HepG2 (cell line): ENCODE data around the gene SLC34A3. TPM values are rescaled to one million over a fixed set of nuclear protein-coding genes. Genes with fewer than 3 reads are reported as not detected.

Source experiments
- ATAC-seq: fragments of 200-7000 bp; cut with Tn5 transposase; 3 replicates; pipeline ENCODE4 v1.9.1; 2020; ENCODE audit warnings: mild to moderate bottlenecking, moderate library complexity
- BruUV-seq: library from RNA; stranded (reverse); fragments of 400-500 nt; replicated peaks from 2 replicates; lab custom pipeline; 2021; lab: Mats Ljungman, UMichigan
- CTCF ChIA-PET: fragments of 300-600 bp; formaldehyde crosslinking; extraction: SDS; loops from one replicate; lab custom pipeline; 2021; ENCODE audit warnings: low total read pairs, inconsistent platforms, low intra/inter-chr PET ratio; lab: Yijun Ruan, JAX
- POLR2A ChIA-PET: fragments of 350-600 bp; sonication (Branson Sonifier 250); formaldehyde crosslinking; loops from one replicate; lab custom pipeline; 2020; ENCODE audit warnings: antibody characterized with exemption, inconsistent platforms; lab: Yijun Ruan, JAX
- DNase-seq: peaks from one replicate; pipeline ENCODE4 v3.0.0-alpha.2; 2015; ENCODE audit warnings: low spot score
- FAIRE-seq: peaks from 3 replicates; lab custom pipeline; 2011; peaks lifted over from hg19 to GRCh38; lab: Jason Lieb, UNC
- H2AFZ ChIP-seq: one replicate; pipeline ENCODE4 v1.6.1; 2011; ENCODE audit warnings: low read length, inconsistent platforms
- H3K27ac ChIP-seq: fragments of 300-600 bp; 3 replicates; pipeline ENCODE4 v1.8.0; 2011; ENCODE audit warnings: mixed run types, mild to moderate bottlenecking, mixed read lengths, low read length, inconsistent platforms; ENCODE audit not compliant: insufficient read depth; ENCODE audit errors: extremely low read length
- H3K27me3 ChIP-seq, 2 experiments: fragments of 200-600 bp in 1 of 2; 2 replicates in 1 of 2; 3 replicates in 1 of 2; pipeline versions ENCODE4 v1.6.0 to v1.8.0; 2011; ENCODE audit warnings: low read length in 2 of 2, mild to moderate bottlenecking in 2 of 2, moderate library complexity in 2 of 2, inconsistent platforms in 1 of 2; ENCODE audit not compliant: insufficient read depth in 2 of 2, control insufficient read depth in 1 of 2
- H3K36me3 ChIP-seq, 2 experiments: fragments of 200-600 bp in 1 of 2; replicated peaks in 1 of 2; 2 replicates in 1 of 2; 3 replicates in 1 of 2; pipeline versions ENCODE4 v1.5.1 to v1.8.0; 2011; ENCODE audit warnings: low read length in 2 of 2, inconsistent platforms in 1 of 2; ENCODE audit not compliant: insufficient read depth in 2 of 2, control insufficient read depth in 1 of 2
- H3K4me1 ChIP-seq: 2 replicates; pipeline ENCODE4 v1.5.1; 2012; ENCODE audit warnings: low read length, inconsistent platforms; ENCODE audit not compliant: insufficient read depth
- H3K4me2 ChIP-seq: 2 replicates; pipeline ENCODE4 v1.6.0; 2011; ENCODE audit warnings: low read depth, low read length, inconsistent platforms
- H3K4me3 ChIP-seq, 3 experiments: fragments of 200-600 bp in 1 of 3; sonication (generic), shearing (Covaris generic) in 1 of 3; replicated peaks in 1 of 3; 2 replicates each; pipeline ENCODE4 v1.5.1; 2011 to 2016; ENCODE audit warnings: low read length in 3 of 3, inconsistent platforms in 2 of 3, low read depth in 2 of 3, mild to moderate bottlenecking in 2 of 3, control low read depth in 1 of 3, mixed read lengths in 1 of 3; ENCODE audit not compliant: insufficient read depth in 1 of 3
- H3K79me2 ChIP-seq: one replicate; pipeline ENCODE4 v1.6.1; 2011; ENCODE audit warnings: low read length, inconsistent platforms; ENCODE audit not compliant: insufficient read depth
- H3K9ac ChIP-seq: 2 replicates; pipeline ENCODE4 v1.6.0; 2011; ENCODE audit warnings: mild to moderate bottlenecking, low read depth, low read length, inconsistent platforms; ENCODE audit not compliant: insufficient read depth
- H3K9me3 ChIP-seq: 2 replicates; pipeline ENCODE4 v1.5.1; 2012; ENCODE audit warnings: mild to moderate bottlenecking, low read length
- H4K20me1 ChIP-seq: 2 replicates; pipeline ENCODE4 v1.6.0; 2011; ENCODE audit warnings: inconsistent platforms, mild to moderate bottlenecking, low read length, moderate library complexity; ENCODE audit not compliant: insufficient read depth
- MEF2D ChIP-seq: sonication (generic); formaldehyde crosslinking; IDR thresholded peaks from 2 replicates; pipeline ENCODE4 v1.5.1; 2020; ENCODE audit warnings: mild to moderate bottlenecking, missing genetic modification reagents
- MXD1 ChIP-seq: sonication (generic); formaldehyde crosslinking; IDR thresholded peaks from 2 replicates; pipeline ENCODE4 v1.4.0; 2020; ENCODE audit warnings: mild to moderate bottlenecking, missing genetic modification reagents
- NONO ChIP-seq, 2 experiments: fragments of 450-650 bp in 1 of 2; sonication (generic) in 1 of 2; formaldehyde crosslinking in 1 of 2; IDR thresholded peaks in 1 of 2; conservative IDR thresholded peaks in 1 of 2; 2 replicates each; pipeline versions ENCODE4 v1.6.1 to v1.8.0; 2017 to 2022; ENCODE audit warnings: mild to moderate bottlenecking in 1 of 2, missing genetic modification reagents in 1 of 2, moderate library complexity in 1 of 2
- NR0B2 ChIP-seq: sonication (generic); formaldehyde crosslinking; IDR thresholded peaks from 2 replicates; pipeline ENCODE4 v1.4.0; 2020; ENCODE audit warnings: mild to moderate bottlenecking, missing genetic modification reagents
- PRDM15 ChIP-seq: sonication (generic); formaldehyde crosslinking; IDR thresholded peaks from 2 replicates; pipeline ENCODE4 v1.4.0; 2020; ENCODE audit warnings: missing genetic modification reagents
- SNAI1 ChIP-seq: sonication (generic); formaldehyde crosslinking; IDR thresholded peaks from 2 replicates; pipeline ENCODE4 v1.5.0; 2020; ENCODE audit warnings: mild to moderate bottlenecking, missing genetic modification reagents, borderline replicate concordance
- SOX6 ChIP-seq, 2 experiments: fragments of 450-650 bp in 1 of 2; sonication (generic) in 1 of 2; formaldehyde crosslinking in 1 of 2; IDR thresholded peaks; 2 replicates each; pipeline versions ENCODE4 v1.4.0 to v1.6.1; 2017 to 2020; ENCODE audit warnings: antibody characterized with exemption in 1 of 2, mild to moderate bottlenecking in 1 of 2, missing genetic modification reagents in 1 of 2
- YEATS2 ChIP-seq: sonication (generic); formaldehyde crosslinking; IDR thresholded peaks from 2 replicates; pipeline ENCODE4 v1.4.0; 2020; ENCODE audit warnings: missing genetic modification reagents, borderline replicate concordance
- ZBTB37 ChIP-seq: sonication (generic); formaldehyde crosslinking; IDR thresholded peaks from 2 replicates; pipeline ENCODE4 v1.4.0; 2020; ENCODE audit warnings: mild to moderate bottlenecking, missing genetic modification reagents
- ZFY ChIP-seq: sonication (generic); formaldehyde crosslinking; IDR thresholded peaks from 2 replicates; pipeline ENCODE4 v1.4.0; 2020; ENCODE audit warnings: missing genetic modification reagents
- ZNF710 ChIP-seq: sonication (generic); formaldehyde crosslinking; IDR thresholded peaks from 2 replicates; pipeline ENCODE4 v1.5.0; 2020; ENCODE audit warnings: mild to moderate bottlenecking, missing genetic modification reagents, borderline replicate concordance
- WGBS: methylation state at CpG from one replicate; pipeline ENCODE4 v1.1.6; 2017; ENCODE audit warnings: low lambda C conversion rate; 5-methylcytosine and 5-hydroxymethylcytosine counted together
- in situ Hi-C: cut with HindIII; loops from 2 replicates; pipeline ENCODE4 v1.10.0; 2017; ENCODE audit warnings: low pct_unique_long_range_greater_than_20kb; ENCODE audit not compliant: extremely low pct_ligation_motif_present
- intact Hi-C: fragments of 100-400 bp; cut with micrococcal nuclease; formaldehyde crosslinking; loops from one replicate; pipeline ENCODE4 v1.10.0; 2022; ENCODE audit not compliant: unreplicated experiment
- polyA plus RNA-seq, 8 experiments: library from polyadenylated mRNA; depleted of rRNA in 3 of 8; stranded (reverse) in 7 of 8; unstranded in 1 of 8; fragments of >200 nt; fragmentation: Illumina TruSeq in 4 of 8; extraction: Trizol in 4 of 8; gene quantifications; 2 replicates each; pipeline versions ENCODE4 v1.2.1 to v1.2.3, GENCODE V29; 2011 to 2016; ENCODE audit warnings: low read depth in 4 of 8, missing spikeins in 1 of 8, mixed read lengths in 1 of 8; ENCODE audit not compliant: insufficient read depth in 1 of 8
- total RNA-seq, 5 experiments: library from RNA; depleted of rRNA; stranded (reverse); fragments of >200 nt; fragmentation: Illumina TruSeq; extraction: Trizol; gene quantifications; 2 replicates each; pipeline ENCODE4 v1.2.3, GENCODE V29; 2016; ENCODE audit warnings: low read depth in 1 of 5

The SLC34A3 gene
- total and polyA plus RNA-seq, 2 of the 13 experiments (the other 11 are each of a cell fraction or from before 2014, with no cell fraction given) = 0.07 to 1.0 TPM

GRCh38 chr9:137253717-137254623, 23.3 kb downstream of the SLC34A3 start:
- POLR2A ChIA-PET = interaction anchor here (0.8 to 14.2 kb wide), 18 partner anchors 11 to 198 kb away, joined by 3 to 317 read pairs (median 4); partner anchors contain the start of genes ANAPC2, ENTPD8, EXD3 and NOXA1
- H3K9ac ChIP-seq = peak overlapping the region; percentile 86
- H3K4me1 ChIP-seq = peaks cover 66% of the 10 kb centered on the region
- in situ Hi-C loops = no loop called here
- BruUV-seq = no TSS peak
- no peak overlapping the region for H2AFZ ChIP-seq
- intact Hi-C loops = no loop called here
- H3K27ac ChIP-seq = peak overlapping the region; percentile 80
- FAIRE-seq (no peak), DNase-seq (no peak), ATAC-seq (peak; percentile 46)
- H3K9me3 ChIP-seq = no peaks in the 10 kb centered on the region
- H3K4me2 ChIP-seq = peak overlapping the region; percentile 79
- H4K20me1 ChIP-seq = no peaks in the 10 kb centered on the region
- peaks cover 18% of the 10 kb centered on the region for H3K79me2 ChIP-seq
- peak overlapping the region; percentile 90 to 91 (median 91) for H3K4me3 ChIP-seq
- H3K36me3 ChIP-seq = peaks cover 9 to 13% of the 10 kb centered on the region in 2 experiments; a peak in 4 of 5 replicates
- CTCF ChIA-PET = no interaction called here
- no peaks in the 10 kb centered on the region; a peak in 1 of 5 replicates for H3K27me3 ChIP-seq
- 2% methylated on average over 11 of the region's 21 CpGs for WGBS
- TF ChIP-seq NR0B2 (0 out of 2 replicates have a peak, but pooled peaks have one; percentile 32), SOX6 (IDR thresholded peaks at IDR 0.05) (no peak), SOX6 (CRISPR knock-in tag; IDR thresholded peaks at IDR 0.05) (peak; percentile 41), ZFY (CRISPR knock-in tag) (peak; percentile 56; the same call in 1 of the 2 replicates), SNAI1 (CRISPR knock-in tag) (peak; percentile 91), YEATS2 (peak; percentile 40; the same call in 1 of the 2 replicates), ZBTB37 (0 out of 2 replicates have a peak, but pooled peaks have one; percentile 34), MEF2D (CRISPR knock-in tag) (0 out of 2 replicates have a peak, but pooled peaks have one; percentile 20), NONO (IDR thresholded peaks at IDR 0.05) (no peak), NONO (CRISPR knock-in tag; conservative IDR thresholded peaks at IDR 0.05) (peak; percentile 31; the same call in 1 of the 2 replicates), MXD1 (CRISPR knock-in tag) (peak; percentile 64), PRDM15 (peak; percentile 42; the same call in 1 of the 2 replicates), ZNF710 (CRISPR knock-in tag) (0 out of 2 replicates have a peak, but pooled peaks have one; percentile 45)
